Measurements from ENCODE around the gene FMO2.

Gene FMO2

DNA sequence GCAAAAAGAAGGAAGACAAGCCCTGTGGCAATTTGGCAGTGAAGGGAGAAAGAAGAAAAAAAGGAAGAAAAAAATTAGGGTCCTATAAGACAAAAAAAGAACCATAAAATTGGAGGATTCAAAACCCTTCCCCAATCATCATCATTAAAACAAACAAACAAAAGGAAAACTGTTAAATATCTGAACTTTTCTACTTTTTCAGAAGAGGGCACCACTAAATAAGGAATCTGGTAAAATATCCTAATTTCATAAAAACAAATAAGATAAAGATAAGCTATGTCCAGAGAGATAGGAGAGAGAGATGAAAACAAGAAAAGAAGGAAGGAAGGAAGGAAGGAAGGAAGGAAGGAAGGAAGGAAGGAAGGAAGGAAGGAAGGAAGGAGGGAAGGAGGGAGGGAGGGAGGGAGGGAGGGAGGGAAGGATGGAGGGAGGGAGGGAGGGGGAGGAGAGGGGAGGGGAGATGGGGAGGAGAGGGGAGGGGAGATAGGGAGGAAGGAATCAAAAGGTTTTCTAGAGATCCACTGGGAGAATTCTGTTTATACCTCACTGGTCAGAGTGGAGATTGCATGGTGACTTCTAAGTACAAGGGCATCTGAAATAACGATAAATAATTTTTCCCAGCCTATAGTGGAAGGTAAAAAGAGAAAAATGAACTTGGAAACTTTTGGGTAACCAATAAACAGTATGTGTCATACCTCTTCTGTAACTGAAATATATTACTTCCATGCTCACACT, 10.4 kb upstream of the FMO2 start:
- DNase-seq (ENCODE audit: low read depth) = no peak

DNA sequence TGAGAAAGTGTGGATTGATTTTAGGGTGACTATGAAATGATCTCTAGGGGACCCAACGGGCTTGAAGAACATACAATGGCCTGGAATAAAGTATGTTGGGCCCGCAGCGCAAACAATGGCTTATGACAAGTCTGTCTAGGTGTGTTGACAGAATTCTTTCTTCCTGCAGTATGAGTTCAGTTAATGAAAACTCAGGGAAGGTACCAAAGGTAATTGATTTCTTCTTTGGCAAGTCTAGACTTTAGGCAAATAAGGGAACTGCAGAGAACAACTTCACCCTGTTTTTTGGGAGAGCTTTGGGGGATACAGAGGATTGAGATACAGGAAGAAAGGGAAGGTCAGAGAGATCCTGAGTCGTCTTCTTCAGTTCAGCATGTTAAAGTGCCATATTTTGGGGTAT, 7.8 kb upstream of the FMO2 start:
- no peak for DNase-seq (ENCODE audit: low read depth)

DNA sequence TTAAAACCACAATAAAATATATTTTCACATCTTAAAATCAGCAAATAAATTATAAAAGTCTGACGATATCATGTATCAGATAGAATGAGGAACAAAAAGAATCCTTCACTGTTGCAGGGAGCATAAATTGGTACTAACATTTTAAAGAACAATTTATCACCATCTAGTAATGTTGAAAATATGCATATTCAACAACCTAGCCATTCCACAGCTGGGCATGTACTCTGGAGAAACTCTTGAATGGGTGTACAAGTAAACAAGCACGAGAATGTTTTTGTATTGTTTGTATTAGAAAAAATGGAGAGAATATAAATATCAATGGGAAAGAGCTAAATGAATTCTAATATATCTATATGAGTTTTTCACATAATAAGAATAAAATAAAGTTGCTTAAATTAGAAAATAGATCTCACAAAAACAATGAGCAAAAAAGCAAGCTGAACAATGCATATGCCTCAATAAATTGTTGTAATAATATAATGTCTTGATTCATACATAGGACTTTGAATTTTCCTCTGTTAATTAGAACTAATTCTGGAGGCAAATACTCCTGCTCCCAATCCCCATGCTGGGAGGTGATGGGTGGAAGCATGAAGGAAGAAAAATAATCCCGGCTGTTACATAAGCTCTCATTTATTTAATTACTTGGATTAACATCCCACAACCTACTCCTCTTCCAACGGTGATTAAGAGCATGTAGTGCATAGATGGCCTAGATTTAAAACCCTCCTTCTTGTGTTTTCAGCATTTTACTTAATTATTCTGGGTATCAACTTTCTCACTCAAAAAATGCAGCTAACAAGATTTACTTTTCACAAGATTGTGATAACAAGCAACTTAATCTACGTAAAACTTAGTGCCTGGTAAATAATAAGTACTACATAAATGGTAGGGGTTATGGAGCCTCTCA, 5.5 kb upstream of the FMO2 start:
- no peak for DNase-seq (ENCODE audit: low read depth)

DNA sequence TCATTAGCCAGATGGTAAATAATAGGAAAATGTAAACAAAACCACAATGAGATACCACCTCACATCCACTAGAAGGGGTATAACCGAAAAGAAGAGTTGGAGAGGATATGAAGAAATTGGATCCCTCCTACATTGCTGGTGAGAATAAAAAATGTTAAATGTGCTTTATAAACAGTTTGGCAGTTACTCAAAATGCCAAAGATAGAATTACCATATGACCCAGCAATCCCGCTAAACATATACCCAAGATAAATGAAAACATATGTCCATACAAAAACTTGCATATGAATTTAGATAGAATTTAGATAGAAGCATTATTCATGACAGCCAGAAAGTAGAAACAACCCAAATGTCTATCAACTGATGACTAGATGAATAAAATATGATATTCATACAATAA, 4.4 kb upstream of the FMO2 start:
- peak; percentile 6 for DNase-seq (ENCODE audit: low read depth)

DNA sequence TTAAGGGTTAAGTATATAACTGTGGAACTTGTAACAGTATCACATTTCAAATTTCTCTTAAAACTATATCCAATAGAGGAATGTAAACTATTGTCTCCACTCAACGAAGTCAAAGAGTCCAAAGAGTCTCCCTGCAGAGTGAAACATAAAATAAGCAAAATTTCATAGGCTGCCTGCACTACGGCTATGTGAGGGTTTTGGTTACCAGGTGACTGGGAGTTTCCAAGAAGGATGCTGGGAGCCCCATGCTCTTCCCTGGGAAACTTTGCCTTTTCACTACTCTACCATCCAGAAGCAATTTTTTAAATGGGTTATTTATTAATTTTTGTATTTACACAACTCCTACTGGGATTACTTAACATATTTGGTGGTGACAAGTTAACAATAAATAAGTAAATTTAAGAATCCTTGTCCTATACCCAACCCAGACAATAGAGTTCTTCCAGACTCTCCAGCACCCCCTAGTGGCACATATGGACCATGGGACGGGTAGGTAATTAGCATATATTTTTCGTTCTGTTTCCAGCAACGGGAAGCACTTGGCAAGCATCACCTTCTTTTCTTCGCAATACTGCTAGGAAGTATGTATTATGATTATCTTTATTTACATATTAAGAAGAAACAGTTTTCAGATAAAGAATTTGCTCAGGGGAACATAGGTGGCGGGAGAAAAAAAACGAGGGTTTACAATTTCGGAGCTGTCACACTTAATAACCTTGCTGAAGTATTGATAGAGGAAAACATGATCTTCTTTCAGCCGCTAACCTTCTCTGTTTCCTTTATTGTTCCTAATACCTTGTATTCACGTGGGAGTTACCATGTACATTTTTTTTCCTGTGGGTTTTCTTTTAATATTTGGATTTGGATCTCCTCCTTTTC, 3.5 kb downstream of the FMO2 start:
- peak; percentile 5 for DNase-seq (ENCODE audit: low read depth)

DNA sequence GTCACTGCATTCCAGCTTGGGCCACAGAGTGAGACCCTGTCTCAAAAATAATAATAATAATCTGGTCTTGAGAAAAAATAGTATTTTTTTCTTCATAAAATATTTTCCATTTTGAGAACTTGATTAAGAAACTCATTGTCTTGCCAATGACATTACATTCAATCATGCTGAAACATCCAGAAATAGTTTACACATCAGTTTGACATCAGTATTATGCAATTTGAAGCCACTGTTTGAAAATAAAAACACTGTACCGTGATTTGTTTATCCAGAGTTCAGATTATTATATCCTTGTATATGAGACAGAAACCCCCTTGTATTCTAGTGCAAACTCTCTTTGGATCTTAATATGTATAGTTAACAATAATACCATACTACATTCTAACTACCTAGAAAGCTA, 6.9 kb downstream of the FMO2 start:
- no peak for DNase-seq (ENCODE audit: low read depth)

DNA sequence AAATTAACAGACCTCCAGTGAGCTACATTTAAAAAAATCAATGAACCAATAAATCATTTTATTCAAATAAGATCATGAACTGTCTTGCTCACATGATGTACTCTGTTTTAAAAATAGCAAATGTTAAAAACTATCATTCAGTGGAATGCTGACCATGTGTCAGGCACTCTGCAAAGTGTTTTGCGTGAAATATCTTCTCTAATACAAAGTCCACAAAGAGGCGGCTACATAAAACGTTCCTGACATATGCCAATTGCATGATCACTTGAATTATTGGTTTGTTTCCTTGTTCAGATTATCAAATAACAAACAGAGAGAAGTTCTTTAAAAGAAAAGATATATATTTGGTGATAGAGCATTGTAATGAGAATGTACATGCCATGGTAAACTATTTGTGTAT, 10.7 kb downstream of the FMO2 start:
- no peak for DNase-seq (ENCODE audit: low read depth)

DNA sequence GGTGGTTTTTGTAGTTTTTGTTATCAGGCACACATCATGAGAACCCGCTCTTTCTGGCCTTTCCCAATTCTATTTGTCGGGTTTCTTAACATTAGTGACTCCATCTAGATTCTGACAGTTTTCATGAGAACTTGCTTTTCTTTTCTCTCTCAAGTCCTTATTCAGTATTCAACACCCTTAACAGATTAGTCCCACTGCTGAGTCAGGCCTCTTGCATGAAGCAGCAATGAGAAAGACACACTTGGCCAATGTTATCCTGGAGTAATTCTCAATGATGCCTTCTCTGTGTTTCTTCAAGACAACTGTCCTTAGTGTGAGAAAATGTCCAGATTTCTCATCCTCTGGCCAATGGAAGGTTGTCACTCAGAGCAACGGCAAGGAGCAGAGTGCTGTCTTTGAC, 11.3 kb downstream of the FMO2 start:
- DNase-seq (ENCODE audit: low read depth) = no peak

DNA sequence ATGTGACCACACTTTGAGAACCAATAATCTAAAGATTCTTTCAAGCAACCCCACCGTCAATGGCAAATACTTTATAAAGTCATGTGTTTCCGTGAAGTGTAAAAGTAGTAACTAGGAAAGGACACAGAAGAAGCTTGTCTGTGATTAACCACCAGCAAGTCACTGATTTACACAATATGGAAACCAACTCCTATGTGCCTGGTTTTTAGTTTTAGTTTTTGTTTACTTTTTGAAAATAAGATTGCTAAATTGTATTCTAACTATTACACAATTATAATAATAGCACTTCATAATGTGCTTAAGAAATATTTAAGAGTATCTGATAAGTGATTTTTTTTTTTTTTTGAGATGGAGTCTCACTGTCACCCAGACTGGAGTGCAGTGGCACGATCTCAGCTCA, 13.0 kb downstream of the FMO2 start:
- DNase-seq (ENCODE audit: low read depth) = no peak

DNA sequence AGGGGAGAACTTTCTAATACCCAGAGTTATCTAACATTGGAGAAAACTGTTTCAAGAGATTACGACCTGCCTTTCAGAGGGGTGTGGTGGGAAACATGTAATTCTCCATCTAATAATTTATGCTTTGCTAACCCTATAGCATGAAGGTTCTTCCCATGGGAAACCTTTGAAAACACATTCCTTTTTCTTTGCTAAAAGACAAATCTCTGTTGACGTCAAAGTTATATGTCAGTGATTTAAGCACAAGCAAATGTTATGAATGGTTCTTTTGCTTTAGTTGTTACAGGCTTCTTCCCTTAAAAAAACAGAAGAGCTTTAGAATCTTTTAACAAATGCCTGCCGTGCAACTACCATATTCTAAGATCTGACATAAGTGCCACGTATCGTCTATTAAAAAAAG, 19.2 kb downstream of the FMO2 start:
- no peak for DNase-seq (ENCODE audit: low read depth)

DNA sequence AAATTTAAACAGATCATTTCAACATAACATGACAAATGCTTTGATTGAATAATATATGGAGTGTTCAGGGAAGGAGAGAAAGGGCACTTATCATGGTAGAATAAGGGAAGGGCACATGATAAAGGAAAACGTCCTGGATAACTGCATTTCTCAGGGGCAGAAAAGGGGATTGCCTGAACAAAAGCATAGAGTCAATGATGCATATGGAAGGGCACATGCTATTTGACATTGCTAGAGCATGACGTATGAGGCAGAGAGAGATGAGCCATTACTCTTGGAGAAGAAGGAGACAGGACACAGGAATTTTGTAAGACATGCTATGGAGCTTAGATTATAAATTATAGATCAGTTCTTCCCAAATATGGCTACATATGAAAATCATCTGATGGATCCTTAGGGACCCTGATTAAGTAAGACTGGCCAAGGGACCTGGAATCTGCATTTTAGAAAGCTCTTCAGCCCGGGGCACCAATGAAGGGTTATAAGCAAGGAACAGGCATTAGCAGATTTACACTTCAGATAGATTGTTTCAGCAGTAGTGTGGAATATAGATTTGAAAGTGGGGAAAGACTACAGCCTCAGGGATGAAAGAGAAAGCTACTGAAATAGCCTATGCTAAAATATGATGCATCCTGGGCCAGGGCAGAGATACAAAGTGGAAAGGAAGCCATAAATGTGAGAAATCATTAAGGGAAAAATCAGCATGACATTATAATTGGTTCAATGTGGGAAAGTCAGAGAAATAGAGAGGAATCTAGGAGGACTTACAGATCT, 21.3 kb downstream of the FMO2 start:
- no peak for DNase-seq (ENCODE audit: low read depth)

DNA sequence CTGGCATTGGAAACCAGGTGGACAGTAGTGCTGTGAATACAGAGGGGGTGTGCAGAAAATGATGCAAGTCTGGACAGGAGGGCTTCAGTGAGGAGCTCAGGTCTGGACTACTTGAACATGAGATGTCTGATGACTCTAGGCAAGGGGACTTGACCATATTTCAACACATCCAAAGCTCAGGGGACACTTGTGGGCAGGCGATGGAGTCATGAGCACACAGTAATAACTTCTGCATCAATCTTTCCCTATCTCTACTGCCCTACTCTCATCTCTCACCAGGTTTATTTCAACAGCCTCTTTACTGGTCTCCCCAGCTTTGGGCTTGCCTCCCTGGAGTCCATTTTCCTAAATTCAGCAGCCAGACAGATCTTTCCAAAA, 21.9 kb downstream of the FMO2 start:
- DNase-seq (ENCODE audit: low read depth) = no peak

DNA sequence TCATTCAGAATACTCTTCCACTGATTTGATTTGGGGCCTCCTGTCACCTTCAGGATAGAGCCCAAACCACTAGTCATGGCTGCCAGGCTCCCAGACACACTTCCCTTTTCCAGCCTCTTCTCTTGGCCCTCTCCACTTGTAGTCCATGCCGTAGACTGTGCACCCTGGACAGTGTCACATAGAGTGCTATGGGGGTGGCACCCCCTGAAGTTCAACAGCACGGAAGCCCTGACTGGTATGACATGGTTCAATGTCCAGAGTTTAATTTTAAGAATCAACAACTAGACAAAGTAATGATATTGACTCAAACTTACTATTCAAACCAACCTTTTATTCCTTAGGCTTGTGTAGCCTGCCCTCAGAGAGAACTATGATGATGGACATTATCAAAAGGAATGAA, 22.3 kb downstream of the FMO2 start:
- no peak for DNase-seq (ENCODE audit: low read depth)

DNA sequence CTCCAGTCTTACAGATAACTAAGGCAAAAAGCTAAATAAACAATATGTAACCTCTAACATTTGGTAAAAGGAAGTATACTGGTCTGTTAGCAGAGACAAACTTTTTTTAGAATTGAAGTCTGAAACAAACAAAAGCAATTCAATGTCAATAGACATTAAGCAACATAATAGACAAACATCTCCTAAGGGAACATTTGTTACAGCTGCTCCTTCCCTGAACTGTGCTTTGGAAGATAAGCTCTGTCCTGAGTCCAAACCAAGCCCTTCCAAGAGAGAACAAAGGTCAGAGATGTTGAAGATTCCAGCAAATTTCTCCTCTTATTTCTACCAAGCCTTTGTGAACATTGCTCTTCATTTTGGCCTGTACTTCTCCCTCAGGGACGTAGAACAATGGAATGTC, 25.3 kb downstream of the FMO2 start:
- DNase-seq (ENCODE audit: low read depth) = no peak

DNA sequence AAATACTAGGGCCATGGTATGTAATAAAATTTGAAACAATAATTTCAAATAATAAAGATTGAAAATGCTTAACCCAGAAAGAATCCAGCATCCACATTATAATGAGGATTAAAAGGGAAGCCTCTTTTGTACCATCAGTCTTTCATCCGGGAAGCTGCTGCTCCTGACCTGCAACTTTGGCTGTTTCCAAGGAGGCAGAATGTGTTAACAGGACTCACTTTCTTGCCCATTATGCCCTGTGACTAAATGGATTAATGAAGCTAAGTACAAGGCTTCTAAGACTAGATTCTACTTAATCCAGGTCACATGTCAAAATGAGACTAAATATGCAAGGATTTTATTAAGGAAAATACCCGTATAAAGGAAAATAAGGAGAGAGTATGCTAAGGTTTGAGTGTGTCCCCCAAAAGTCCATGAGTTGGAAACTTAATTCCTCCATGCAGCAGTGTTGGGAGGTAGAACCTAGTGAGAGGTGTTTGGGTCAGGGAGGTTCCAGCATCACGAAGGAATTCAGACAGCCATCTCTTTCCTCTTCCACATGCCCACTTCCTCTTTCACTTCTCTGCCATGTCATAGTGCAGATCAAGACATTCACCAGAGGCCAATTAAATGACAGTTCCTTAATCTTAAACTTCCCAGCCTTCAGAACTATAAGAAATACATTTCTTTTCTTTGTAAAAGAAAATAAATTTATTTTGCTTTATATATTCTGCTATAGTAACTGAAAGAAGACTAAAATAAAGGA, 27.7 kb downstream of the FMO2 start:
- DNase-seq (ENCODE audit: low read depth) = no peak

DNA sequence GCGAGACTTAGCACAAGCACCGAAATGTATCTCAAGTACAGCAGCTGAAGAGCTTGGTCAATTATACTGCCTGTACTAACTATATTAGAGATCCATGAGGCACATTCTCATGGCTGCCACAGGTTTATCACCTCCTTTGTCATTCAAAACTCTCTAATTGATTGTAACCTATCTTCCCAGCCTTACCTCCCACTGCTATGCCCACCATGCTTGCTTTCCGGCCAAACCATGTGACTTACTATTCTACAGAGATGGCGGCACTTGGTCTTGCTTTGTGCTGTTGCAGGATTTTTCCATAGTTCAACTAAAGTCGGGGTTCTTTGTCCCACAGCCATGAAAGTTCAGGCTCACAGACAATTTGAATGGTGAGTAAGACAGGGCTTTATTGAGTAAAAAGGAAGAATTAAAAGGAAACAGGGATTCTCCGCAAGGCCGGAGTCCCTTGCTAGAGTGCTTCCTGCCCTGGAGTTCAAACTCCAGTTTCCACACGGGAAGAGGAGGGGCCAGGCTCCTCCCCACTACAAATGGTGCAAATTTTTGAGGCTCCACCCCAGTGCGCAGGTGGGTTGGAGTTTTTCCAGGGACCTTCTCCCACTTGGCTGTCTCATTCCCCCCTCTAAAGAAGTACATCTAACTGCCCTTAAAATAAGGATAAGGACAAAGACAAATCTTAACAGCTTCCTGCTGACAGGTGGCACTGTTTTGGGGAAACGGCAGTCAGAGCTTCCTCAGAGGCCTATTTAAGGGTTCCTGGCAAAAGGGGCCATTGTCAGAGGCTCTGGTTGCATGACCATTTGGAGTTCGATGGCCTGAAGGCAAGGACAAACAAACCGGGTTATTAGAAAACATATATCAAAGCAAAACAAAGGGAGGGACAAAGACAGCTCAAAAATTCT, 28.7 kb downstream of the FMO2 start:
- DNase-seq (ENCODE audit: low read depth) = no peak

DNA sequence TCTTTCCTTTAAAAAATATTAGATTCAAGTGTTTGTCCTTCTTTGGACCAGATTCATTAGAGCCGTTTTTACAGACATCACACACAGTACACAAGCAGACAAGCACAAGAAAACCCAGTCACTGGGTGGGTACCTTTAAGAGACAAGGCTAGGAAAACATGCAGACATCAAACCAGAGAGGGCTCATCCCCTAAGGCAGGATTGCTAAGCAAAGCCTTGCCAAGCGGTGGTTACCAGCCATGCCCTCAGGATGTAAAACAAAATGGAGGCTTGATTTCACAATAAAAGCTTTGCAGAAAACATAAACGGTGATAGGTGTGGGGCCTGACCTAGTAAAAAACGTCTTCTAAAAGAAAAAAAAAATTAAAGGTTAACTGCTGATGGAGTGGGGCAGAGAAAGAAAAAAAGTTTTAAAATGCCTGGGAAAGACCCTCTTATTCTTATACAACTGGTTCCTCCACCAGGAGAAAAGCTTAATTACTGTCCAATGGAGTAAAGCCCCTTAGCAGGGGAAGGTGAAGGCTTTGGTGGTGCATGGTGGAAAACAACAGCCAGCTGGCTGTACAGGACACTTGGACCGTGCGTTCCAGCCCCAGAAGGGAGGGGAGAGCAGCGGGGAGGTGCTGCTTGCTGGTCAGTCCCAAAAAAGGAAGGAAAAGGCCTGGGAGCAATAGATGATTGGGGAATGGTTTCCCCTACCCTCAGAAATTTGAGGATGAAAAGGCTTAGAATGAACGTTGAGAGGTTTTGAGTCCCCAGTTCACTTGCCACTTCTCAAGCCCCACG, 32.8 kb downstream of the FMO2 start:
- no peak for DNase-seq (ENCODE audit: low read depth)

DNA sequence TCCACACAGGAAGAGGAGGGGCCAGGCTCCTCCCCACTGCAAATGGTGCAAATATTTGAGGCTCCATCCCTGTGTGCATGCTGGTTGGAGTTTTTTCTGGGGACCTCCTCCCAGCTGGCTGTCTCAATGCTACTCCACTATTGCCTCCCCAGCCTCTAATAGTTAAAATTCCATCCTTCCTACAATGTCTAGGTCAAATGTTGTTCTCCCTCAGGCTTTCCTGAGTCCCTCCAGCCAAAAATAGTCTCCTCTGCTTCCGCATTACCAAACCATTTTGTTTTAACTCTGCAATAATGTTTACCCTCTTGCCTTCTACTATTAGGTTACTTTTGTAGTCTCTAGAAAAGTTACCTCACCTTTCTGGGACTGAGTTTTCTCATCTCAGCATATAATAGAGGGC, 33.6 kb downstream of the FMO2 start:
- no peak for DNase-seq (ENCODE audit: low read depth)
